ENCODE data around the gene KCNH1. TPM values are rescaled to one million over a fixed set of nuclear protein-coding genes. Genes with fewer than 3 reads are reported as not detected.

KCNH1 gene
- total RNA-seq, 2 donors from 2014 or later: 0.21 TPM; not detected in 1

GRCh38 chr1:210828996-210829596, 304.9 kb downstream of the KCNH1 start:
- no peak overlapping the region for H3K27ac ChIP-seq
- H3K9me3 ChIP-seq: no peaks in the 10 kb centered on the region
- no peak for ATAC-seq (ENCODE audit: insufficient number of reproducible peaks, low FRiP score, low read depth)
- no peaks in the 10 kb centered on the region for H3K4me1 ChIP-seq (ENCODE audit: control insufficient read depth in 1 of 2, low read depth in 2 of 2)
- H3K4me3 ChIP-seq: no peak overlapping the region
- DNase-seq (ENCODE audit: low spot score): no peak
- H3K27me3 ChIP-seq (replicated peaks; ENCODE audit: insufficient read depth): peaks cover 4% of the 10 kb centered on the region
- no peak for TF ChIP-seq CTCF (IDR thresholded peaks at IDR 0.05)
- no peaks in the 10 kb centered on the region for H3K36me3 ChIP-seq

- Histone ChIP-seq H3K27me3 (replicated peaks; ENCODE audit: insufficient read depth) (peaks cover 4% of the 10 kb centered on the region), H3K27ac (no peak overlapping the region), H3K4me3 (no peak overlapping the region), H3K4me1 (ENCODE audit: control insufficient read depth in 1 of 2, low read depth in 2 of 2) (no peaks in the 10 kb centered on the region), H3K36me3 (no peaks in the 10 kb centered on the region), H3K9me3 (no peaks in the 10 kb centered on the region)
- no peak for TF ChIP-seq CTCF (IDR thresholded peaks at IDR 0.05)
- ATAC-seq (ENCODE audit: insufficient number of reproducible peaks, low FRiP score, low read depth) (no peak), DNase-seq (ENCODE audit: low spot score) (no peak)
These were observed 306.5 kb downstream of the KCNH1 start for GRCh38 chr1:210827481-210827880.

- H3K27ac ChIP-seq: no peak overlapping the region
- no peaks in the 10 kb centered on the region for H3K4me1 ChIP-seq (ENCODE audit: control insufficient read depth in 1 of 2, low read depth in 2 of 2)
- H3K36me3 ChIP-seq: no peaks in the 10 kb centered on the region
- H3K27me3 ChIP-seq (replicated peaks; ENCODE audit: insufficient read depth): peaks cover 4% of the 10 kb centered on the region
- TF ChIP-seq CTCF (IDR thresholded peaks at IDR 0.05): no peak
- H3K9me3 ChIP-seq: no peaks in the 10 kb centered on the region
- ATAC-seq (ENCODE audit: insufficient number of reproducible peaks, low FRiP score, low read depth): no peak
- no peak for DNase-seq (ENCODE audit: low spot score)
- no peak overlapping the region for H3K4me3 ChIP-seq
These were observed 307.3 kb downstream of the KCNH1 start for GRCh38 chr1:210826686-210827085.

- ATAC-seq (ENCODE audit: insufficient number of reproducible peaks, low FRiP score, low read depth): no peak
These were observed 311.0 kb downstream of the KCNH1 start for GRCh38 chr1:210822932-210823331.

GRCh38 chr1:210822241-210822640, 311.7 kb downstream of the KCNH1 start:
- ATAC-seq (ENCODE audit: insufficient number of reproducible peaks, low FRiP score, low read depth) (no peak), DNase-seq (ENCODE audit: low spot score) (no peak)
- no peak overlapping the region for H3K4me3 ChIP-seq
- H3K4me1 ChIP-seq (ENCODE audit: control insufficient read depth in 1 of 2, low read depth in 2 of 2): no peaks in the 10 kb centered on the region
- H3K27ac ChIP-seq: no peak overlapping the region
- H3K27me3 ChIP-seq (replicated peaks; ENCODE audit: insufficient read depth): no peaks in the 10 kb centered on the region
- TF ChIP-seq CTCF (IDR thresholded peaks at IDR 0.05): no peak
- H3K36me3 ChIP-seq: no peaks in the 10 kb centered on the region
- no peaks in the 10 kb centered on the region for H3K9me3 ChIP-seq

More at GRCh38 chr1:210822932-210823331, 311.0 kb downstream of the KCNH1 start:
- no peak for DNase-seq (ENCODE audit: low spot score)
- no peaks in the 10 kb centered on the region for H3K36me3 ChIP-seq
- H3K4me1 ChIP-seq (ENCODE audit: control insufficient read depth in 1 of 2, low read depth in 2 of 2): no peaks in the 10 kb centered on the region
- no peaks in the 10 kb centered on the region for H3K27me3 ChIP-seq (replicated peaks; ENCODE audit: insufficient read depth)
- no peak overlapping the region for H3K4me3 ChIP-seq
- H3K27ac ChIP-seq: no peak overlapping the region
- TF ChIP-seq CTCF (IDR thresholded peaks at IDR 0.05): no peak
- H3K9me3 ChIP-seq: no peaks in the 10 kb centered on the region

Measured in thoracic aorta (tissue), 2 donors.